ENCODE data around the gene TCF7L1.
"Not testable (repeated sequence)": the region's sequence is repeated elsewhere in the genome, so short reads cannot be mapped to it uniquely, and the experiment has no call there.

DNA sequence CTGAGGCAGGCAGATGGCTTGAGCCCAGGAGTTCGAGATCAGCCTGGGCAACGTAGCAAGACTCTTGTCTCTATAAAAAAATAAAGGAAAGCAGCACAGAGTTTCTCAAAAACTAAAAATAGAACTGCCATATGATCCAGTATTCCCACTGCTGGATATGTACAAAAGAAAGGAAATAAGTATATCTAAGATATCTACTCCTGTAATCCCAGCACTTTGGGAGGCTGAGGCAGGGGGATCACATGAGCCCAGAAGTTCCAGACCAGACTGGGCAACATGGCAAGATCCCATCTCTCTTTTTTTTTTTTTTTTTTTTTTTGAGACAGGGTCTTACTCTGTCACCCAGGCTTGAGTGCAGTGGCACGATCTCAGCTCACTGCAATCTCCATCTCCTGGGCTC lies 196.5 kb downstream of the TCF7L1 start:
- TF ChIP-seq, protein P1, sequence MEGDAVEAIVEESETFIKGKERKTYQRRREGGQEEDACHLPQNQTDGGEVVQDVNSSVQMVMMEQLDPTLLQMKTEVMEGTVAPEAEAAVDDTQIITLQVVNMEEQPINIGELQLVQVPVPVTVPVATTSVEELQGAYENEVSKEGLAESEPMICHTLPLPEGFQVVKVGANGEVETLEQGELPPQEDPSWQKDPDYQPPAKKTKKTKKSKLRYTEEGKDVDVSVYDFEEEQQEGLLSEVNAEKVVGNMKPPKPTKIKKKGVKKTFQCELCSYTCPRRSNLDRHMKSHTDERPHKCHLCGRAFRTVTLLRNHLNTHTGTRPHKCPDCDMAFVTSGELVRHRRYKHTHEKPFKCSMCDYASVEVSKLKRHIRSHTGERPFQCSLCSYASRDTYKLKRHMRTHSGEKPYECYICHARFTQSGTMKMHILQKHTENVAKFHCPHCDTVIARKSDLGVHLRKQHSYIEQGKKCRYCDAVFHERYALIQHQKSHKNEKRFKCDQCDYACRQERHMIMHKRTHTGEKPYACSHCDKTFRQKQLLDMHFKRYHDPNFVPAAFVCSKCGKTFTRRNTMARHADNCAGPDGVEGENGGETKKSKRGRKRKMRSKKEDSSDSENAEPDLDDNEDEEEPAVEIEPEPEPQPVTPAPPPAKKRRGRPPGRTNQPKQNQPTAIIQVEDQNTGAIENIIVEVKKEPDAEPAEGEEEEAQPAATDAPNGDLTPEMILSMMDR (IDR thresholded peaks at IDR 0.05; ENCODE audit: low read depth, low read length) = not testable (repeated sequence)
- not testable (repeated sequence) for TF ChIP-seq EZH2phosphoT487 (IDR thresholded peaks at IDR 0.05; ENCODE audit: low read depth)
